Activated naive CD4-positive, alpha-beta T cell treated with anti-CD3 and anti-CD28 coated beads, Interleukin-2, amount 10 ng/mL, durations not matched to agents 7 days and 5 days (primary cell): Measurements from ENCODE around the gene COL4A5.

ENCODE experiments used
- CTCF ChIA-PET: fragments of 350-600 bp; sonication (Branson Sonifier 250); formaldehyde crosslinking; loops from one replicate; lab custom pipeline; 2021; ENCODE audit warnings: antibody characterized with exemption; lab: Charles Lee
- DNase-seq: peaks from one replicate; pipeline ENCODE4 v3.0.0-alpha.2; 2020
- H3K27ac Mint-ChIP-seq: one replicate; pipeline ENCODE4 v1.8.0; 2021; ENCODE audit warnings: mild to moderate bottlenecking, moderate library complexity, mixed read lengths
- H3K27me3 Mint-ChIP-seq: one replicate; pipeline ENCODE4 v1.8.0; 2021; ENCODE audit warnings: mild to moderate bottlenecking, mixed read lengths
- H3K36me3 Mint-ChIP-seq: one replicate; pipeline ENCODE4 v1.8.0; 2021; ENCODE audit warnings: mixed read lengths
- H3K4me1 Mint-ChIP-seq: one replicate; pipeline ENCODE4 v1.8.0; 2021; ENCODE audit warnings: mixed read lengths
- H3K4me3 Mint-ChIP-seq: one replicate; pipeline ENCODE4 v1.8.0; 2021; ENCODE audit warnings: mild to moderate bottlenecking, moderate library complexity, mixed read lengths
- H3K9me3 Mint-ChIP-seq: one replicate; pipeline ENCODE4 v1.8.0; 2021; ENCODE audit warnings: mixed read lengths

COL4A5 gene

DNA sequence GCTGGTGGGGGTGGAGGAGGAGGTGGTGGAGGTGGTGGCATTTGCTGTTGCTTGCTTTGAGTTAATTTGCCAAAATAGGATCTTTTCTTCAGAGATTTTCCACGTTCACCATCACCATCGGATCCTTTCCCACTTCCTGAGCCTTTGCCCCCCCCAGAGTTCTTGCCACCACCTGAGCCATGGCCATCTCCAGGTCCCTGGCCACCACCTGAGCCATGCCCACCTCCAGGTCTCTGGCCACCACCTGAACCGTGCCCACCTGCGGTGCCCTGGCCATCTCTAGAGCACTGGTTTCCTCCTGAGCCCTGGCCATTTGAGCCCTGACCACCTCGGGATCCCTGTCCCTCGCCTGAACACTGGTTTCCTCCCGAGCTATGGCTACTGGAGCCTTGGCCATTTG lies 294.8 kb downstream of the COL4A5 start:
- H3K27ac Mint-ChIP-seq = no peak overlapping the region
- H3K9me3 Mint-ChIP-seq = no peaks in the 10 kb centered on the region
- H3K36me3 Mint-ChIP-seq = no peaks in the 10 kb centered on the region
- no peak for DNase-seq
- H3K4me1 Mint-ChIP-seq = no peaks in the 10 kb centered on the region
- peaks cover 55% of the 10 kb centered on the region for H3K27me3 Mint-ChIP-seq
- no peak overlapping the region for H3K4me3 Mint-ChIP-seq
- CTCF ChIA-PET = no interaction called here

DNA sequence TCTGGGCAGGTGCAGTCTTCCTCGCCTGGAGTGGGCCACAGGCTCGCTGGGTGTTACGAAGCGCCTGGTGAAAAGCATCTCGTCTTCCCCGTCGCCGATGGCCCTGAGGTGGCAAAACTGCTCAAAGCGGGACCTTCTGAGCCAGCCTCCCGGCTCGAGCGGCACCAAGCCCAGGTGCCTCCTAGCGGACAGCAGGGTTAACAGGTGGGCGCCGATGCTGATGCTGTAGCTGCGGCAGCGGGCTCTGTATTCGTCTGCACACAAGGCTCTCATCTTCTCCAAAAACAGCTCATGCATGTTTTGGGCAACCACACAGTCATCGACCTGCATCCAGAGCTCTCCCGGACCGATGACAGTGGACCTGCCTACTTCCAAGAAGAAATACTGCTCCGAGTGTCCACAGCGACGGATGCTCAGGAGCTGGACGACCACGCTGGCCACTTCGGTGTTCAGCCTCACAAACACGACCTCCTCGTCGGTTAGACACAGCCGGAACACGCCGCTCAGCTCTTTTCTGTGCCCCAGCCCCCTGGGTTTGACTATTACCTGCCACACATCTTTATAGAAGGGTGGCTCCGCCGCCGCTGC lies 295.5 kb downstream of the COL4A5 start:
- Mint-ChIP-seq H3K27me3 (peaks cover 55% of the 10 kb centered on the region), H3K27ac (no peak overlapping the region), H3K9me3 (no peaks in the 10 kb centered on the region), H3K4me1 (no peaks in the 10 kb centered on the region), H3K4me3 (no peak overlapping the region), H3K36me3 (no peaks in the 10 kb centered on the region)
- no peak for DNase-seq
- CTCF ChIA-PET = no interaction called here

DNA sequence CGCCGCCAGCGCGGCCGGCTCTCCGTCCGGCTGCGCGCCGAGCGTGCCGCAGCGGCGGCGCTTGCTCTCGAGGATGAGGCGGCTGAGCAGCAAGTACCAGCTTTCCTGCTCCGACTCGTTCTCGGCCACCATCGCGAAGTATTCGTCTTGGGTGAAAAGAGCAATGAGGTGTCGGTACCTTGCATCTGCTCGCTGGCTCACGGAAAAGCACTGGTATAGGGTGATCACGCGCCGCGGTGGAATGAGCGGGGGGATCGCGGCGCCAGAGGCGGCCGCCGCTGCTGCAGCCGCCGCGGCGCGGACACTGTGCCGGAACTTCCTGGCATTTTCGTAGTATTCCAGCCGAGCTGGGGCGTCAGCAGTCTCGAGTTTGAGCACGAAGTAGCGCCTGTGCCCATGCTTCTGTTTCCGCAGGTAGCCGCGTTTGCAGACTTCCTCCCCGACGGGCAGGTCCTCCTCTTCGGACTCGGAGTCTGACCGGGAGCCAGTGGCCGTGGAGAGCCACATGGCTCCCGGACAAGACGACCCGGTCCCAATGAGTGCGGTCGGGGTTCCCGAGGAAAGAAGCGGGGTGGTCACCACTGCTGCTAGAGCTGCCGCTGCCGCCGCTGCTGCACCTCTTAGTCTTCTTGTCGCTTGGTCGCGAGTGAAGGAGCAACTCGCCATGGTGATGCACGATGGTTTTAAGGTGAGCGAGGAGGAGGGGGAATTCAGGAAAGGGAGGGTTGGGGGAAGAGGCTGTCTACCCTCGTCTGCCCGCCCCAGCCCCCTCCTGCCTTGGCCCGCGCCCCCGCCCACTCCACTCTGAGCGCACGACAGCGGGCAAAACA lies 296.3 kb downstream of the COL4A5 start:
- no peak overlapping the region for H3K27ac Mint-ChIP-seq
- no peak for DNase-seq
- H3K36me3 Mint-ChIP-seq = no peaks in the 10 kb centered on the region
- H3K27me3 Mint-ChIP-seq = peaks cover 55% of the 10 kb centered on the region
- no peaks in the 10 kb centered on the region for H3K9me3 Mint-ChIP-seq
- H3K4me3 Mint-ChIP-seq = no peak overlapping the region
- no peaks in the 10 kb centered on the region for H3K4me1 Mint-ChIP-seq
- CTCF ChIA-PET = no interaction called here

DNA sequence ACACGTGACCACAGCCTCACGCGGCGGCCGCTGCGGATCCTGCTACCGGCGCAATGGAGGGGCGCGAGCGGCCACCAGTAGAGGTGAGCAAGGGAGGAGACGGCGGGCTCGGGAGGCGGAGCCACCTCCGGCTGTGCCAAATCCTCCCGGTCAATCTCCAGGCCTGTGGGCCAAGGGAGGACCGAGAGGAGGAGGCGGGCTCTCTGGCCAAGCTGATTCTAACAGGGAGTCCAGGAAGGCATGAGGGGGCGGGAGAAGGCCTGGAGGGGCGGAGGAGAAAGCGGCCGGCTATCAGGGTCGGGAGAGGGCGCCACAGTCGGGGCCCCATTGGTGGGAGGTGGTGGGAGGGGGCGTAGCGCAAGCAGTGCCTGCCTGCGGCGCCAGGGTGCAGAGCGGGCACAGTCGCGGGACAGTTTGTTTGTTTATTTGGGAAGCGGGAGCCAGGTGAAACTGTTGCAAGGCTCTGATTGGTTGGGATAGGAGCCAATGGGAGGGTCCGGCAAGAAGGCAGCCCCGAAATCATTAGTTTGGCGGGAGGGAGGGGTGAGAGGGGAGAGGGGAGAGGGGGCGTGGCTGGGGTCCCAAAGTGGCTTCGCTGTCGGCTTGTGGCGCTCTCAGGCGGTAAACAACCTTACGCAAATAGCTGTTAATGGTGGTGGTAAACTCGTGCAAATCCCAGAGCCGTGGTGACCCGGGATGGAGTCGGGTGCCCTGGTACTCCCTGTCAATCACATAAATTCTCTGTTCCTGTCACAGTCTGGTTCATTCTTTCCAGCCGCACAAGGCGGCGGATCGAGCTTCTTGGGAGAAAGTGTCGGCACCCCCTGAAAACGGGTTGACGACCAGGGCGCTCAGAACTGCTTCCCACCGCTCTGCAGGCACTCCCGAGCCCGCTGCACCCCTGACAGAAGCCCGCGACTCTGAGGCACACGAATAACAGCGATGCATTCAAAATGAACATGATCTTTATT lies 297.2 kb downstream of the COL4A5 start, which contains the start of gene IRS4:
Gene IRS4 (minus strand): TSS at position 55 of the 971 bp plus-strand sequence.
- Mint-ChIP-seq H3K9me3 (no peaks in the 10 kb centered on the region), H3K4me1 (no peaks in the 10 kb centered on the region), H3K4me3 (no peak within 1 kb of the TSS), H3K27ac (no peak within 1 kb of the TSS), H3K27me3 (peaks cover 55% of the 10 kb centered on the region), H3K36me3 (no peaks in the 10 kb centered on the region)
- no peak for DNase-seq
- CTCF ChIA-PET = no interaction called here

DNA sequence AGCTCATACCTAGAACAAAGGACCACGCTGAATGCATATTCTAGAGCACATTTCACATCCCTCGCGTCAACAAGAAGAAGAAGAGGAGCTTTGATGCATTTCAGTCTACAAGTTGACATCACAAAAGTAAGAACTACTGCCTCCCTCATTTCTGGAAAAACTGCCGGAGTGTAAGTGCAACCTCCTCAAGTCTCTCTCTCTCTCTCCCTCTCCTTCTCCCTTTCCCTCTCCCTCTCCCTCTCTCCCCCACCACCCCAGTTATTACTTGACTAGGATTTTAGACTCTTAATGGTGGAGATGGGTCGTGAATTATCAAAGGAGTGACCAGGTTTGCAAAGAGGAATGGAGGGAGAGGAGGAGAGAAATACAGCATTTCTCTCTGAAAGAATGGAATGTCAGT lies 298.1 kb downstream of the COL4A5 start:
- H3K27ac Mint-ChIP-seq = no peak overlapping the region
- no peaks in the 10 kb centered on the region for H3K36me3 Mint-ChIP-seq
- no peaks in the 10 kb centered on the region for H3K4me1 Mint-ChIP-seq
- no peak for DNase-seq
- CTCF ChIA-PET = no interaction called here
- no peaks in the 10 kb centered on the region for H3K9me3 Mint-ChIP-seq
- H3K4me3 Mint-ChIP-seq = no peak overlapping the region
- peaks cover 51% of the 10 kb centered on the region for H3K27me3 Mint-ChIP-seq

DNA sequence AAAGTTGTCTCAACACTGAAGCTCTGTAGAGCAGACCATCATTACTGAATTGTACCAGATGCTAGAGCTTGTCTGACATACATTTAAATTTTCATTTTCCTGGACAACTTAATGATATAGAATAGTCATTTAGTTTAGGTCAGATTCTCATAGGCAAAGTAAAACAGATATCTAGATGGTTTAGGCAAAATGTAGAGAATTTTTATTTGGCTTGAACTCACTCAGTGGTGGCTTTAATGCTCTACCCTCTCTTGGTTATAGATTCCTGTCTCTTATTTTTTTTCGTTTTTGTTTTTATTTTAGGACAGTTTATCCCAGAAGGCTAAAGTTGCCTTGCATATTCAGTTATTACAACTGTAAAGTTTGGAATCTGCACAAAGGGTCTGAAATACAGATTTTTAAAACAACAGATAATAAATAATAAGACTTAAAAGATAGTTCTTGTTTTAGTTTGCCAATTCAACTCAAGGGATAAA lies 300.7 kb downstream of the COL4A5 start:
- no peaks in the 10 kb centered on the region for H3K9me3 Mint-ChIP-seq
- no peak overlapping the region for H3K27ac Mint-ChIP-seq
- no peak for DNase-seq
- H3K27me3 Mint-ChIP-seq = peaks cover 25% of the 10 kb centered on the region
- no peak overlapping the region for H3K4me3 Mint-ChIP-seq
- CTCF ChIA-PET = no interaction called here
- no peaks in the 10 kb centered on the region for H3K36me3 Mint-ChIP-seq
- H3K4me1 Mint-ChIP-seq = no peaks in the 10 kb centered on the region
